ENCODE results near the gene NAP1L4. TPM values are rescaled to one million over a fixed set of nuclear protein-coding genes. Genes with fewer than 3 reads are reported as not detected.

Gene NAP1L4
- total and polyA plus RNA-seq, 2 donors (not counting 1 experiment from before 2014, with no cell fraction given): 62.1 to 133 TPM

- TF ChIP-seq EZH2 (IDR thresholded peaks at IDR 0.05; ENCODE audit: borderline replicate concordance, insufficient read depth, low read depth, low read length, poor library complexity, severe bottlenecking): no peak
- no peak for TF ChIP-seq CTCF (IDR thresholded peaks at IDR 0.05)
- POLR2A ChIA-PET: no interaction called here
- WGBS (ENCODE audit: insufficient coverage): 85% methylated on average over 12 of the region's 12 CpGs
- Histone ChIP-seq H3K36me3 (replicated peaks in 1 of 2; ENCODE audit: control extremely low read depth in 1 of 2, control insufficient read depth in 1 of 2, extremely low read depth in 1 of 2, insufficient read depth in 2 of 2, low read length in 1 of 2) (no peaks in the 10 kb centered on the region), H3K27ac (ENCODE audit: low read length in 2 of 2) (no peak overlapping the region), H3K27me3 (replicated peaks in 1 of 4; ENCODE audit: control extremely low read depth in 1 of 4, control insufficient read depth in 3 of 4, insufficient read depth in 4 of 4, low read length in 3 of 4) (peaks cover 0 to 53% (median 16%) of the 10 kb centered on the region in 4 experiments), H3K4me1 (ENCODE audit: control insufficient read depth in 2 of 2, insufficient read depth in 2 of 2, low read length in 2 of 2) (peaks cover 24 to 28% of the 10 kb centered on the region in 2 donors), H3K79me2 (ENCODE audit: control insufficient read depth, insufficient read depth, low read length) (no peaks in the 10 kb centered on the region), H4K20me1 (ENCODE audit: control insufficient read depth, insufficient read depth, low read length, poor library complexity, severe bottlenecking) (peaks cover 5% of the 10 kb centered on the region), H3K9me3 (ENCODE audit: control extremely low read depth in 1 of 3, control insufficient read depth in 2 of 3, insufficient read depth in 1 of 3, low read length in 2 of 3) (peaks cover 0 to 6% (median 0%) of the 10 kb centered on the region in 3 donors), H2AFZ (ENCODE audit: insufficient read depth, low read depth, low read length, poor library complexity, severe bottlenecking) (no peak overlapping the region), H3K4me2 (replicated peaks; ENCODE audit: low read depth, low read length, poor library complexity, severe bottlenecking) (no peak overlapping the region), H3K9ac (ENCODE audit: low read length) (no peak overlapping the region), H3K4me3 (ENCODE audit: control extremely low read depth in 1 of 5, extremely low read depth in 1 of 5, insufficient read depth in 1 of 5, low read depth in 2 of 5, low read length in 4 of 5) (no peak overlapping the region)
- Mint-ChIP-seq H3K27ac (no peak overlapping the region), H3K4me3 (no peak overlapping the region), H3K4me1 (peaks cover 16% of the 10 kb centered on the region), H3K27me3 (peaks cover 28% of the 10 kb centered on the region), H3K9me3 (ENCODE audit: insufficient read depth) (no peaks in the 10 kb centered on the region)
- no peak for DNase-seq
- no peak for ATAC-seq (ENCODE audit: low read depth)
- intact Hi-C loops (cut with micrococcal nuclease): no loop called here
- CTCF ChIA-PET: interaction anchor here (0.5 kb wide), 1 partner anchor 48 kb away, joined by 3 read pairs; no protein-coding TSS in a partner anchor
Observed at GRCh38 chr11:2927121-2927800, 64.9 kb downstream of the NAP1L4 start.

GRCh38 chr11:2926611-2927051, 65.5 kb downstream of the NAP1L4 start:
- intact Hi-C loops (cut with micrococcal nuclease): no loop called here
- no peaks in the 10 kb centered on the region for H3K36me3 ChIP-seq (replicated peaks in 1 of 2; ENCODE audit: control extremely low read depth in 1 of 2, control insufficient read depth in 1 of 2, extremely low read depth in 1 of 2, insufficient read depth in 2 of 2, low read length in 1 of 2)
- no peaks in the 10 kb centered on the region for H3K79me2 ChIP-seq (ENCODE audit: control insufficient read depth, insufficient read depth, low read length)
- H3K27me3 ChIP-seq (replicated peaks in 1 of 4; ENCODE audit: control extremely low read depth in 1 of 4, control insufficient read depth in 3 of 4, insufficient read depth in 4 of 4, low read length in 3 of 4): peaks cover 0 to 48% (median 16%) of the 10 kb centered on the region in 4 experiments
- no peak overlapping the region for H3K4me2 ChIP-seq (replicated peaks; ENCODE audit: low read depth, low read length, poor library complexity, severe bottlenecking)
- H3K27ac Mint-ChIP-seq: no peak overlapping the region
- no peak overlapping the region for H2AFZ ChIP-seq (ENCODE audit: insufficient read depth, low read depth, low read length, poor library complexity, severe bottlenecking)
- peaks cover 0 to 6% (median 0%) of the 10 kb centered on the region in 3 donors for H3K9me3 ChIP-seq (ENCODE audit: control extremely low read depth in 1 of 3, control insufficient read depth in 2 of 3, insufficient read depth in 1 of 3, low read length in 2 of 3)
- no peak for TF ChIP-seq EZH2 (IDR thresholded peaks at IDR 0.05; ENCODE audit: borderline replicate concordance, insufficient read depth, low read depth, low read length, poor library complexity, severe bottlenecking)
- TF ChIP-seq CTCF (IDR thresholded peaks at IDR 0.05): no peak
- ATAC-seq (ENCODE audit: low read depth): no peak
- DNase-seq: no peak
- peaks cover 5% of the 10 kb centered on the region for H4K20me1 ChIP-seq (ENCODE audit: control insufficient read depth, insufficient read depth, low read length, poor library complexity, severe bottlenecking)
- H3K4me3 Mint-ChIP-seq: peak overlapping the region; percentile 10
- no peak overlapping the region for H3K9ac ChIP-seq (ENCODE audit: low read length)
- peaks cover 16% of the 10 kb centered on the region for H3K4me1 Mint-ChIP-seq
- no peak overlapping the region for H3K27ac ChIP-seq (ENCODE audit: low read length in 2 of 2)
- no peaks in the 10 kb centered on the region for H3K9me3 Mint-ChIP-seq (ENCODE audit: insufficient read depth)
- 92% methylated on average over 10 of the region's 11 CpGs for WGBS (ENCODE audit: insufficient coverage)
- H3K4me3 ChIP-seq (ENCODE audit: control extremely low read depth in 1 of 5, extremely low read depth in 1 of 5, insufficient read depth in 1 of 5, low read depth in 2 of 5, low read length in 4 of 5): no peak overlapping the region
- ChIA-PET CTCF (no interaction called here), POLR2A (no interaction called here)
- H3K4me1 ChIP-seq (ENCODE audit: control insufficient read depth in 2 of 2, insufficient read depth in 2 of 2, low read length in 2 of 2): peaks cover 24 to 28% of the 10 kb centered on the region in 2 donors
- H3K27me3 Mint-ChIP-seq: peaks cover 28% of the 10 kb centered on the region

Measured in B cell (primary cell).